VCaP (cell line): ENCODE measurements around the gene HEBP1.
"Not testable (repeated sequence)": the region's sequence is repeated elsewhere in the genome, so short reads cannot be mapped to it uniquely, and the experiment has no call there.

ENCODE experiments used
- H3K27ac ChIP-seq: fragments of 450-650 bp; 2 replicates; pipeline ENCODE4 v1.5.1; 2017
- CTCF ChIP-seq: fragments of 450-650 bp; conservative IDR thresholded peaks from 2 replicates; pipeline ENCODE4 v1.5.1; 2017; ENCODE audit warnings: mild to moderate bottlenecking, moderate library complexity

Gene HEBP1

GRCh38 chr12:13042666-13043230 is 42.7 kb upstream of the HEBP1 start:
- no peak for TF ChIP-seq CTCF
- H3K27ac ChIP-seq = no peak overlapping the region

GRCh38 chr12:13041224-13041623 is 41.2 kb upstream of the HEBP1 start:
- H3K27ac ChIP-seq = peak overlapping the region; percentile 83; the same call in 1 of the 2 replicates
- TF ChIP-seq CTCF = no peak

- TF ChIP-seq CTCF = no peak
- peak overlapping the region; percentile 83 for H3K27ac ChIP-seq
Measured at GRCh38 chr12:13039328-13039956, 39.4 kb upstream of the HEBP1 start.

GRCh38 chr12:13038491-13039161 is 38.6 kb upstream of the HEBP1 start:
- peak overlapping the region; percentile 83 for H3K27ac ChIP-seq
- TF ChIP-seq CTCF = no peak

- no peak overlapping the region for H3K27ac ChIP-seq
- no peak for TF ChIP-seq CTCF
Measured at GRCh38 chr12:13036881-13037280, 36.8 kb upstream of the HEBP1 start.

- H3K27ac ChIP-seq = not testable (repeated sequence)
Measured at GRCh38 chr12:13035335-13035734, 35.3 kb upstream of the HEBP1 start.

GRCh38 chr12:13033476-13033875 is 33.4 kb upstream of the HEBP1 start:
- H3K27ac ChIP-seq = no peak overlapping the region
- no peak for TF ChIP-seq CTCF

- H3K27ac ChIP-seq = no peak overlapping the region
- TF ChIP-seq CTCF = no peak
Measured at GRCh38 chr12:13032164-13032563, 32.1 kb upstream of the HEBP1 start.
